SU-DHL-6 (cell line): ENCODE measurements around the gene AGAP1.

Source experiments
- H2AFZ ChIP-seq: fragments of 200-600 bp; sonication (generic); 2 replicates; pipeline ENCODE4 v1.6.1; 2014; ENCODE audit warnings: low read depth, mild to moderate bottlenecking, moderate library complexity, mixed read lengths, antibody characterized with exemption, low read length; ENCODE audit not compliant: severe bottlenecking
- H3F3A ChIP-seq: fragments of 200-600 bp; shearing (Covaris generic); 2 replicates; pipeline ENCODE4 v1.6.0; 2016; ENCODE audit warnings: antibody characterized with exemption, mild to moderate bottlenecking; ENCODE audit not compliant: insufficient read depth
- H3K27ac ChIP-seq: fragments of 200-600 bp; sonication (generic); 2 replicates; pipeline ENCODE4 v1.5.1; 2016; ENCODE audit warnings: low read depth, mild to moderate bottlenecking, low read length, moderate library complexity, mixed read lengths
- H3K27me3 ChIP-seq: fragments of 200-600 bp; sonication (generic), shearing (Covaris generic); 2 replicates; pipeline ENCODE4 v1.6.0; 2014; ENCODE audit warnings: mild to moderate bottlenecking, low read length
- H3K36me3 ChIP-seq: fragments of 200-600 bp; sonication (generic); 2 replicates; pipeline ENCODE4 v1.6.1; 2014; ENCODE audit warnings: mild to moderate bottlenecking, low read length, mixed read lengths
- H3K4me2 ChIP-seq: fragments of 300-600, 200-600 bp; shearing (Covaris generic), sonication (generic); 2 replicates; pipeline ENCODE4 v1.6.0; 2014; ENCODE audit warnings: low read length, low read depth, mild to moderate bottlenecking; ENCODE audit not compliant: poor library complexity, severe bottlenecking
- H3K4me3 ChIP-seq: fragments of 200-600 bp; sonication (generic); 2 replicates; pipeline ENCODE4 v1.5.1; 2014; ENCODE audit warnings: antibody characterized with exemption, low read length, mild to moderate bottlenecking, mixed read lengths; ENCODE audit not compliant: insufficient read depth, poor library complexity, severe bottlenecking
- H3K79me2 ChIP-seq: fragments of 200-600 bp; sonication (generic); 2 replicates; pipeline ENCODE4 v1.6.1; 2014; ENCODE audit warnings: mild to moderate bottlenecking, low read length, moderate library complexity; ENCODE audit not compliant: insufficient read depth
- H3K9ac ChIP-seq: fragments of 200-600 bp; sonication (generic); 2 replicates; pipeline ENCODE4 v1.7.0; 2014; ENCODE audit warnings: mild to moderate bottlenecking, low read length
- H3K9me2 ChIP-seq: fragments of 200-600 bp; sonication (generic); replicated peaks from 2 replicates; pipeline ENCODE4 v1.6.1; 2014; ENCODE audit warnings: low read length; ENCODE audit not compliant: insufficient read depth
- H3K9me3 ChIP-seq: fragments of 200-600 bp; sonication (generic); 2 replicates; pipeline ENCODE4 v1.6.1; 2014; ENCODE audit warnings: low read length, mixed read lengths; ENCODE audit not compliant: insufficient read depth
- H4K20me1 ChIP-seq: fragments of 200-600 bp; sonication (generic); 2 replicates; pipeline ENCODE4 v1.6.1; 2014; ENCODE audit warnings: low read depth, mild to moderate bottlenecking, antibody characterized with exemption, low read length, moderate library complexity, mixed read lengths
- CTCF ChIP-seq: fragments of 200-600 bp; sonication (generic); IDR thresholded peaks from one replicate; pipeline ENCODE4 v1.5.1; 2017; ENCODE audit warnings: antibody characterized with exemption, mild to moderate bottlenecking, low read length, moderate library complexity; ENCODE audit not compliant: insufficient read depth, poor library complexity, severe bottlenecking
- EZH2phosphoT487 ChIP-seq: fragments of 200-600 bp; sonication (generic), shearing (Covaris generic); conservative IDR thresholded peaks from 2 replicates; pipeline ENCODE4 v1.6.1; 2018; ENCODE audit warnings: mild to moderate bottlenecking, antibody characterized with exemption, low read length, moderate library complexity, mixed read lengths

Gene AGAP1

GRCh38 chr2:235579128-235579527, 85.3 kb downstream of the AGAP1 start:
- no peak overlapping the region for H3K9ac ChIP-seq
- H3K4me3 ChIP-seq, result no peak overlapping the region
- no peaks in the 10 kb centered on the region for H4K20me1 ChIP-seq
- no peaks in the 10 kb centered on the region for H3K79me2 ChIP-seq
- H3K9me2 ChIP-seq, result no peaks in the 10 kb centered on the region
- no peaks in the 10 kb centered on the region for H3K36me3 ChIP-seq
- H3K9me3 ChIP-seq, result no peaks in the 10 kb centered on the region
- TF ChIP-seq EZH2phosphoT487 (no peak), CTCF (no peak)
- no peak overlapping the region for H2AFZ ChIP-seq
- no peak overlapping the region for H3K27ac ChIP-seq
- no peaks in the 10 kb centered on the region for H3F3A ChIP-seq
- no peak overlapping the region for H3K4me2 ChIP-seq
- no peaks in the 10 kb centered on the region for H3K27me3 ChIP-seq

GRCh38 chr2:235580426-235581157, 86.7 kb downstream of the AGAP1 start:
- no peaks in the 10 kb centered on the region for H3F3A ChIP-seq
- no peaks in the 10 kb centered on the region for H3K9me2 ChIP-seq
- no peak overlapping the region for H2AFZ ChIP-seq
- H3K27ac ChIP-seq, result no peak overlapping the region
- H3K4me3 ChIP-seq, result no peak overlapping the region
- H3K9ac ChIP-seq, result no peak overlapping the region
- no peaks in the 10 kb centered on the region for H3K79me2 ChIP-seq
- H4K20me1 ChIP-seq, result no peaks in the 10 kb centered on the region
- no peaks in the 10 kb centered on the region for H3K36me3 ChIP-seq
- no peaks in the 10 kb centered on the region for H3K27me3 ChIP-seq
- H3K9me3 ChIP-seq, result no peaks in the 10 kb centered on the region
- H3K4me2 ChIP-seq, result no peak overlapping the region
- TF ChIP-seq CTCF (no peak), EZH2phosphoT487 (no peak)

- H3K27ac ChIP-seq, result no peak overlapping the region
- H3F3A ChIP-seq, result no peaks in the 10 kb centered on the region
- no peaks in the 10 kb centered on the region for H3K36me3 ChIP-seq
- H3K9me2 ChIP-seq, result no peaks in the 10 kb centered on the region
- H3K4me3 ChIP-seq, result no peak overlapping the region
- no peak overlapping the region for H3K4me2 ChIP-seq
- TF ChIP-seq EZH2phosphoT487 (no peak), CTCF (no peak)
- H3K9me3 ChIP-seq, result no peaks in the 10 kb centered on the region
- H3K79me2 ChIP-seq, result no peaks in the 10 kb centered on the region
- no peaks in the 10 kb centered on the region for H3K27me3 ChIP-seq
- no peak overlapping the region for H3K9ac ChIP-seq
- no peak overlapping the region for H2AFZ ChIP-seq
- H4K20me1 ChIP-seq, result no peaks in the 10 kb centered on the region
Observed at GRCh38 chr2:235582081-235582686, 88.3 kb downstream of the AGAP1 start.
